NCI-H1694 (cell line): ENCODE results near the gene TCF7.

Experiments used
- DNase-seq: peaks from one replicate; lab custom pipeline; 2025; lab: John Stamatoyannopoulos, UW

The TCF7 gene

DNA sequence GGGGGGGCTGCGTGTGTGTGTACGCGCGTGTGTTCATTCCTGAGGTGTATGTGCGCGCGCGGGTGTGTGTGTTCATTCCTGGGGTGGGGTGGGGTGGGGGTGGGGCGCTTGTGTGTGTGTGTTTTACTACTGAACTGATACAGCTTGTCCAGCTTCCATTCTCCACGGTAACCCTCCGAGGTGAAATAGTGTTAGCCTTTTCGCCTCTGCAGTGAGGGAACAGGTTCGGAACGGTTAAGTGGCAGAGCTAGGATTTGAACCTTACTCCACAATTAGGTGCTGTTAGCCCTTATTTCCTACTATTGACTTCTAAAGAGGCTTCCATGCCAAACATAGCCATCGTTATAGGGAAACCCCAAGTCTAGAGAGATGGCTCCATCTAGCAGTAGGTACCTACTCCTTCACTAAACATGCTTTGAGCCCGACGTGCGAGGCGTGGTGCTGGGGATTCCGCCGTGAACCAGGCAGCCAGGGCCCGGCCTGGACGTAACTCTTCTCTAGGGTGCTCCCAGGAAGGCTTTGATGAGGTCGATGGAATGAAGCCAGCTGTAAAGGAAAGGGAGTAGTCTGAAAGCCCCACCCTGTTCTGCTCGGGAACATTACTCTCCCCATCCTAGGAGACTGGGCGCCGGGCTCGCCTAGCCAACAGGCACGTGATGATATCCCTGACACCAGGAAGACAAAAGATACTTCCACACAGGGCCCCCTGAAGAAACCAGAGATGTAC is 63.1 kb downstream of the TCF7 start:
- no peak for DNase-seq

DNA sequence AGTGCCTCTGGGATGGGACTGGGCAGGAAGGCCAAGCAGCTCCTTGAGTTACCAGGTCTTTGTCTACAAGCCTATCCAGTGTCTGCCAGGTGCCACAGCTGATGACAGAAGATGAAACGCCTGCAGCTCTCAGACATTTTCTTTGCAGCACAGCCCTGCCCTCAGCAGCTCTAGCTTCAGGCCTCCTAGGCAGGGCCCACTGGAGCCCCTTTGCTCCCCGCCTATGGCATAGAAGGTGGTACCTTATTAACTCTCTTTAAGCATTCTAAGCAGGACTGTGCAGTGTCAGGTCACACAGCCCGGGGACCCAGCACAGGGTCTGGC is 63.6 kb downstream of the TCF7 start:
- DNase-seq = no peak

- DNase-seq = no peak
Observed at GRCh38 chr5:134183481-134183880, 69.0 kb downstream of the TCF7 start.

GRCh38 chr5:134184155-134185135 is 70.0 kb downstream of the TCF7 start:
- peak; percentile 16 for DNase-seq

DNA sequence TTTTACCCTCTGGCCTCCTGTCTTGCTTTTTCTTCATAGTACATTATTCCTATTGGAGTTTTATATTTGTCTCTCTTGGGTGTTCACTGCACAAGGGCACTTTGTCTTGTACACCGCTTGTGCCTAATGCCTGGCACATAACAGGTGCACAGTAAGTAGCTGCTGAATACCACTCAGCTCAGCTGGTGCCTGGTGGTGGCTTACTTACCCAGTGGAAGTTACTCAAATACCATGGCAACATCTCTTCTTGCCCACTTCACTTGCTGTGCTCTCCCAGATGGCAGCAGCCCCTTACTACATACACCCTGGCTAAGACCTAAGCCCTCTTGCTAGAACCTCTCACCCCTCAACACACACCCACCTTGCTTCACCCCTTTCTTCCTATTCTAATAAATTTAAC is 73.6 kb downstream of the TCF7 start:
- DNase-seq = no peak

- DNase-seq = no peak
Observed at GRCh38 chr5:134189031-134189430, 74.5 kb downstream of the TCF7 start.

- no peak for DNase-seq
Observed at GRCh38 chr5:134195666-134196065, 81.2 kb downstream of the TCF7 start.
